GM19395 (cell line): Measurements from ENCODE around the gene RASA3.

Experiments
- ATAC-seq: cut with Tn5 transposase; IDR thresholded peaks from one replicate; pipeline ENCODE4 v1.9.1; 2021; ENCODE audit warnings: mild to moderate bottlenecking, moderate library complexity; ENCODE audit not compliant: unreplicated experiment

RASA3 gene

DNA sequence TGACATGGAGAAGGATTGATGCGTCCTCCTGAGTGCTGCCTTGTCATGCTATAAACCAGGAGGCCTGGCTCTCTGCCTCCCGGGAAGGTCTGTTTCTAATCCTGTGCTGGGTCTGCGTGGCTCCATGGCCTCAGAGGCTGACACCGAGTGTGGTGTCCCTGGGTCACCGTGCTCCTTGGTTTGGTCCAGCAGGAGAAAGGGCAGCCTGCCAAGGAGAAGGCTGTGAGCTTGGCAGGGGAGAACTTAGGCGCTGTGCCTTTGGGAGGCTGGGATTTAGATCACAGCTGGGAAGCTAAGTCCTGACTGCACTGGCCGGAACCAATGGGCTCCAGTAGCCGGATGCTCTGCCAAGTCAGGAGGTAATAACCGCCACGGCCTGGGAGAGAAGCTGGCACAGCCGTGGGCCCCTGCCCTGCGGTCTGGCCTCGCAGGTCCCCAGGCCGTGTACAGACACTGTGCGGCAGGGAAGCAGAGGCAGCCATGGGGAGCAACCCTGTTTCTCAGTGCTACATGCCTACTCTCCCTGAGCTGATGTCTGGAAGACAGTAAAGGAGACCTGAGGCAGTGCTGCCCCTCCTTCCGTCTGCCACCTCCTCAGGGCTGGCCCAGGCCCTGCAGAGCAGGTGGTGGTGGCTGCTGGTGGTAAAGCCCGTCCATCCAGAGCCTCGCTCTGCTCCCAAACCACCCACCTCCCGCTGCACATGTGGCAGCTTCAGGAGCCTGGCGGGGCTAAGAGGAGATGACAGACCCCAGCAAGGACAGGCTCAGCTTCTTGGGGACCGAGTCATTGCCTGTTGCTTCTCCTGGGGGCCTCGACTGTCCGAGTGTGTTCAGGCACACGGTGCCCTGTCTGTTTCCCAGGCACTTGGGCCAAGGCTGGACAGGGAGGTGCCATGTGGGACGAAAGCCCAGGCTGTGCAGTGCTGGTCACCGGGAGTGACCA, 203.5 kb downstream of the RASA3 start:
- ATAC-seq = no peak
